A549 (cell line): ENCODE data around the gene DNAAF5. TPM values are rescaled to one million over a fixed set of nuclear protein-coding genes. Genes with fewer than 3 reads are reported as not detected.

Experiments used
- BHLHE40 ChIP-seq: IDR thresholded peaks from 2 replicates; pipeline ENCODE4 v1.6.1; 2012; ENCODE audit warnings: low read depth, low read length, inconsistent platforms
- CBX8 ChIP-seq: fragments of 200-600 bp; sonication (generic); IDR thresholded peaks from 2 replicates; pipeline ENCODE4 v1.6.1; 2016
- CEBPB ChIP-seq, 2 experiments: fragments of >200 bp in 1 of 2; sonication (Bioruptor Twin) in 1 of 2; formaldehyde crosslinking in 1 of 2; IDR thresholded peaks; 2 replicates each; pipeline ENCODE4 v1.6.1; 2012 to 2016
- GATA3 ChIP-seq: IDR thresholded peaks from 2 replicates; pipeline ENCODE4 v1.6.1; 2012; ENCODE audit warnings: borderline replicate concordance
- HDAC2 ChIP-seq: fragments of 200-600 bp; sonication (generic); IDR thresholded peaks from 2 replicates; pipeline ENCODE4 v1.6.1; 2016
- HEYL ChIP-seq: fragments of 250-450 bp; sonication (Bioruptor Pico); IDR thresholded peaks from 2 replicates; pipeline ENCODE4 v1.8.0; 2021; ENCODE audit warnings: mild to moderate bottlenecking, moderate library complexity
- HOXA7 ChIP-seq: fragments of 250-450 bp; sonication (Bioruptor Pico); IDR thresholded peaks from 2 replicates; pipeline ENCODE4 v1.5.0; 2020; ENCODE audit warnings: mild to moderate bottlenecking, moderate library complexity
- HOXB13 ChIP-seq: fragments of 250-450 bp; sonication (Bioruptor Pico); IDR thresholded peaks from 2 replicates; pipeline ENCODE4 v1.5.0; 2020; ENCODE audit warnings: low read depth, mild to moderate bottlenecking, moderate library complexity
- HOXB5 ChIP-seq: fragments of 250-450 bp; sonication (Bioruptor Pico); IDR thresholded peaks from 2 replicates; pipeline ENCODE4 v1.5.0; 2020; ENCODE audit warnings: mild to moderate bottlenecking, moderate library complexity
- JUNB ChIP-seq: fragments of >200 bp; sonication (Bioruptor Twin); formaldehyde crosslinking; IDR thresholded peaks from 2 replicates; pipeline ENCODE4 v1.6.1; 2016
- KDM1A ChIP-seq: fragments of 200-600 bp; sonication (generic); IDR thresholded peaks from 2 replicates; pipeline ENCODE4 v1.6.1; 2016; ENCODE audit warnings: low read depth, mild to moderate bottlenecking
- MAFK ChIP-seq: fragments of 450-650 bp; IDR thresholded peaks from 2 replicates; pipeline ENCODE4 v1.6.1; 2014; ENCODE audit not compliant: partially characterized antibody
- MYC ChIP-seq: IDR thresholded peaks from 2 replicates; pipeline ENCODE4 v1.6.1; 2012; ENCODE audit warnings: mild to moderate bottlenecking, inconsistent platforms, low read length, improper control_type of control experiment, borderline replicate concordance
- NR3C1 ChIP-seq: fragments of >200 bp; sonication (Bioruptor Twin); formaldehyde crosslinking; IDR thresholded peaks from 3 replicates; pipeline ENCODE4 v1.6.1; 2017
- PHF8 ChIP-seq: fragments of 200-600 bp; sonication (generic); IDR thresholded peaks from 2 replicates; pipeline ENCODE4 v1.6.1; 2016; ENCODE audit warnings: low read depth, mild to moderate bottlenecking, antibody characterized with exemption, moderate library complexity, borderline replicate concordance
- POLR2A ChIP-seq: IDR thresholded peaks from 2 replicates; pipeline ENCODE4 v1.6.1; 2012; ENCODE audit warnings: mild to moderate bottlenecking, low read length
- RAD21 ChIP-seq, 2 experiments: fragments of >200 bp in 1 of 2; sonication (Bioruptor Twin) in 1 of 2; formaldehyde crosslinking in 1 of 2; IDR thresholded peaks in 1 of 2; conservative IDR thresholded peaks in 1 of 2; 2 replicates in 1 of 2; 3 replicates in 1 of 2; pipeline ENCODE4 v1.6.1; 2012 to 2018; ENCODE audit warnings: inconsistent platforms in 1 of 2
- RARB ChIP-seq: fragments of 250-450 bp; sonication (Bioruptor Pico); IDR thresholded peaks from 2 replicates; pipeline ENCODE4 v1.8.0; 2021; ENCODE audit warnings: mild to moderate bottlenecking, moderate library complexity
- RFX5 ChIP-seq: fragments of 450-650 bp; IDR thresholded peaks from 2 replicates; pipeline ENCODE4 v1.7.1; 2014; ENCODE audit warnings: antibody characterized with exemption, mild to moderate bottlenecking, moderate library complexity
- RNF2 ChIP-seq: fragments of 200-600 bp; sonication (generic); IDR thresholded peaks from 2 replicates; pipeline ENCODE4 v1.6.1; 2016; ENCODE audit warnings: low read depth, mild to moderate bottlenecking, antibody characterized with exemption, moderate library complexity, borderline replicate concordance
- TFCP2L1 ChIP-seq: fragments of 250-450 bp; sonication (Bioruptor Pico); IDR thresholded peaks from 2 replicates; pipeline ENCODE4 v1.5.0; 2021; ENCODE audit warnings: mild to moderate bottlenecking
- polyA plus RNA-seq, 4 experiments: library from polyadenylated mRNA; depleted of rRNA in 3 of 4; stranded (reverse); fragments of >200 nt; fragmentation: RNase III in 1 of 4; extraction: RNeasy Plus Mini Kit Qiagen cat#74134 plus additional on column Dnase treatment in 1 of 4; gene quantifications; 2 replicates in 3 of 4; 3 replicates in 1 of 4; pipeline ENCODE4 v1.2.3, GENCODE V29; 2011 to 2017
- TF ChIP-seq, protein P1 (sequence below): fragments of >200 bp; sonication (Bioruptor Twin); formaldehyde crosslinking; IDR thresholded peaks from 3 replicates; pipeline ENCODE4 v1.6.1; 2016
- TF ChIP-seq, protein P2 (sequence below): fragments of 200-600 bp; sonication (generic); IDR thresholded peaks from 2 replicates; pipeline ENCODE4 v1.6.1; 2016; ENCODE audit warnings: antibody characterized with exemption, mild to moderate bottlenecking, moderate library complexity
- TF ChIP-seq, protein P3 (sequence below): fragments of >200 bp; sonication (Bioruptor Twin); formaldehyde crosslinking; IDR thresholded peaks from 2 replicates; pipeline ENCODE4 v1.6.1; 2016
- TF ChIP-seq, protein P4 (sequence below): IDR thresholded peaks from 2 replicates; pipeline ENCODE4 v1.6.1; 2012

The DNAAF5 gene
- polyA plus RNA-seq, 2 of the 4 experiments (the other 2 are of a cell fraction) = 27.8 to 34.7 TPM

DNA sequence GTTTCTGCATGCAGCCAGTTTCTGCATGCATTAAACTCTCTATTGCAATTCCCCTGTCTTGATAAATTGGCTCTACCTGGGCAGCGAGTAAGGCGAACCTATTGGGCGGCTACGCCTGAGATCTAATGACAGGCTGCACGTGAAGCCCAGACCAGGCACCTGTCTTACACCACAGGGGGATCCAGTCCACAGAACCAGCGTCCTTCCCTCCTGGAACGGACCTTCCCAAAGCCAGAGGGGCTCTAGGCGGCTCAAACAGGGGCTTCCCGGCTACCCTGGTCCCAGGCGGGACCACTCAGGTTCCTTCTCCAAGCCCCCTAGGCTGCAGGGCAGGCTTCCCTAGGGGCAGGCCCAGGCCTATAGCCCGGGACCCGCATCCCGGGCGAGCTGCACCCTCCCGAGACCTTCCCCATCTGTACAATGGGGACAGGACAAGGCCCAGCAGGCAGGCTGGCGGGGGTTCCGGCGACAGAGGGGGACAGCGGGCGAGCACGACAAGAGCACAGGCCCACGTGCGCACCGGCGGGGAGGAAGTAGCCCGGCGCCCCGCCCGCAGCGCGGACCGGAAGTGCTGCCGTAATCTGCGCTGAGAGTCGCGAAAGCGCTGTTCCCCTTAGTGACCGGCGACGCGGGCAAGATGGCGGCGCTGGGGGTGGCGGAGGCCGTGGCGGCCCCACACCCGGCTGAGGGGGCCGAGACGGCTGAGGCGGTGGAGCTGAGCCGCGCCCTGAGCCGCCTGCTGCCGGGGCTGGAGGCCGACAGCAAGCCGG is at the start of gene DNAAF5 (continued):
- TF ChIP-seq MAFK (no peak), HOXA7 (CRISPR knock-in tag) (peak; percentile 54; the same call in 1 of the 2 replicates), RNF2 (peak; percentile 91; the same call in 1 of the 2 replicates), POLR2A (peak; percentile 54), HOXB13 (CRISPR knock-in tag) (peak; percentile 90), PHF8 (peak; percentile 89; the same call in 1 of the 2 replicates), RFX5 (peak; percentile 65; the same call in 1 of the 2 replicates), CEBPB (IDR thresholded peaks at IDR 0.05) (no peak), TFCP2L1 (CRISPR knock-in tag) (no peak), HEYL (CRISPR knock-in tag) (no peak), HDAC2 (0 out of 2 replicates have a peak, but pooled peaks have one; percentile 45), JUNB (no peak), RAD21 (conservative IDR thresholded peaks at IDR 0.05 in 1 of 2, IDR thresholded peaks at IDR 0.05 in 1 of 2) (no peak), BHLHE40 (no peak), MYC (peak; percentile 97), GATA3 (peak; percentile 21), KDM1A (no peak), CBX8 (no peak), NR3C1 (no peak), RARB (CRISPR knock-in tag) (no peak), HOXB5 (CRISPR knock-in tag) (peak; percentile 80; the same call in 1 of the 2 replicates)
- TF ChIP-seq, protein P1, sequence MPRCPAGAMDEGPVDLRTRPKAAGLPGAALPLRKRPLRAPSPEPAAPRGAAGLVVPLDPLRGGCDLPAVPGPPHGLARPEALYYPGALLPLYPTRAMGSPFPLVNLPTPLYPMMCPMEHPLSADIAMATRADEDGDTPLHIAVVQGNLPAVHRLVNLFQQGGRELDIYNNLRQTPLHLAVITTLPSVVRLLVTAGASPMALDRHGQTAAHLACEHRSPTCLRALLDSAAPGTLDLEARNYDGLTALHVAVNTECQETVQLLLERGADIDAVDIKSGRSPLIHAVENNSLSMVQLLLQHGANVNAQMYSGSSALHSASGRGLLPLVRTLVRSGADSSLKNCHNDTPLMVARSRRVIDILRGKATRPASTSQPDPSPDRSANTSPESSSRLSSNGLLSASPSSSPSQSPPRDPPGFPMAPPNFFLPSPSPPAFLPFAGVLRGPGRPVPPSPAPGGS = peak; percentile 42; the same call in 1 of the 3 replicates
- TF ChIP-seq, protein P2, sequence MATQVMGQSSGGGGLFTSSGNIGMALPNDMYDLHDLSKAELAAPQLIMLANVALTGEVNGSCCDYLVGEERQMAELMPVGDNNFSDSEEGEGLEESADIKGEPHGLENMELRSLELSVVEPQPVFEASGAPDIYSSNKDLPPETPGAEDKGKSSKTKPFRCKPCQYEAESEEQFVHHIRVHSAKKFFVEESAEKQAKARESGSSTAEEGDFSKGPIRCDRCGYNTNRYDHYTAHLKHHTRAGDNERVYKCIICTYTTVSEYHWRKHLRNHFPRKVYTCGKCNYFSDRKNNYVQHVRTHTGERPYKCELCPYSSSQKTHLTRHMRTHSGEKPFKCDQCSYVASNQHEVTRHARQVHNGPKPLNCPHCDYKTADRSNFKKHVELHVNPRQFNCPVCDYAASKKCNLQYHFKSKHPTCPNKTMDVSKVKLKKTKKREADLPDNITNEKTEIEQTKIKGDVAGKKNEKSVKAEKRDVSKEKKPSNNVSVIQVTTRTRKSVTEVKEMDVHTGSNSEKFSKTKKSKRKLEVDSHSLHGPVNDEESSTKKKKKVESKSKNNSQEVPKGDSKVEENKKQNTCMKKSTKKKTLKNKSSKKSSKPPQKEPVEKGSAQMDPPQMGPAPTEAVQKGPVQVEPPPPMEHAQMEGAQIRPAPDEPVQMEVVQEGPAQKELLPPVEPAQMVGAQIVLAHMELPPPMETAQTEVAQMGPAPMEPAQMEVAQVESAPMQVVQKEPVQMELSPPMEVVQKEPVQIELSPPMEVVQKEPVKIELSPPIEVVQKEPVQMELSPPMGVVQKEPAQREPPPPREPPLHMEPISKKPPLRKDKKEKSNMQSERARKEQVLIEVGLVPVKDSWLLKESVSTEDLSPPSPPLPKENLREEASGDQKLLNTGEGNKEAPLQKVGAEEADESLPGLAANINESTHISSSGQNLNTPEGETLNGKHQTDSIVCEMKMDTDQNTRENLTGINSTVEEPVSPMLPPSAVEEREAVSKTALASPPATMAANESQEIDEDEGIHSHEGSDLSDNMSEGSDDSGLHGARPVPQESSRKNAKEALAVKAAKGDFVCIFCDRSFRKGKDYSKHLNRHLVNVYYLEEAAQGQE = no peak
- TF ChIP-seq, protein P3, sequence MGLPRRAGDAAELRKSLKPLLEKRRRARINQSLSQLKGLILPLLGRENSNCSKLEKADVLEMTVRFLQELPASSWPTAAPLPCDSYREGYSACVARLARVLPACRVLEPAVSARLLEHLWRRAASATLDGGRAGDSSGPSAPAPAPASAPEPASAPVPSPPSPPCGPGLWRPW = no peak
- TF ChIP-seq, protein P4, sequence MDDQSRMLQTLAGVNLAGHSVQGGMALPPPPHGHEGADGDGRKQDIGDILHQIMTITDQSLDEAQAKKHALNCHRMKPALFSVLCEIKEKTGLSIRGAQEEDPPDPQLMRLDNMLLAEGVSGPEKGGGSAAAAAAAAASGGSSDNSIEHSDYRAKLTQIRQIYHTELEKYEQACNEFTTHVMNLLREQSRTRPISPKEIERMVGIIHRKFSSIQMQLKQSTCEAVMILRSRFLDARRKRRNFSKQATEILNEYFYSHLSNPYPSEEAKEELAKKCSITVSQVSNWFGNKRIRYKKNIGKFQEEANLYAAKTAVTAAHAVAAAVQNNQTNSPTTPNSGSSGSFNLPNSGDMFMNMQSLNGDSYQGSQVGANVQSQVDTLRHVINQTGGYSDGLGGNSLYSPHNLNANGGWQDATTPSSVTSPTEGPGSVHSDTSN = 0 out of 2 replicates have a peak, but pooled peaks have one; percentile 19
